Mesendoderm (in vitro differentiated cells): ENCODE measurements around the gene NTRK2.

Experiments used
- DNase-seq: peaks from one replicate; pipeline ENCODE4 v3.0.0; 2013
- H2AK5ac ChIP-seq: 2 replicates; pipeline ENCODE4 v1.6.1; 2013; ENCODE audit warnings: low read length, inconsistent platforms
- H2BK120ac ChIP-seq: 2 replicates; pipeline ENCODE4 v1.6.1; 2013; ENCODE audit warnings: low read depth, mild to moderate bottlenecking, low read length, moderate library complexity, mixed read lengths
- H2BK15ac ChIP-seq: replicated peaks from 2 replicates; pipeline ENCODE4 v1.6.1; 2013; ENCODE audit warnings: low read depth, mild to moderate bottlenecking, moderate library complexity
- H2BK5ac ChIP-seq: 2 replicates; pipeline ENCODE4 v1.6.1; 2013; ENCODE audit warnings: low read length, inconsistent platforms
- H3K18ac ChIP-seq: 2 replicates; pipeline ENCODE4 v1.6.1; 2013; ENCODE audit warnings: mild to moderate bottlenecking, low read length, mixed read lengths
- H3K23ac ChIP-seq: one replicate; pipeline ENCODE4 v1.6.1; 2013; ENCODE audit warnings: low read length
- H3K27ac ChIP-seq: 2 replicates; pipeline ENCODE4 v1.5.1; 2013; ENCODE audit warnings: low read depth, mild to moderate bottlenecking, inconsistent platforms, low read length, moderate library complexity
- H3K27me3 ChIP-seq: 2 replicates; pipeline ENCODE4 v1.6.1; 2013; ENCODE audit warnings: low read length, control low read depth, mild to moderate bottlenecking, inconsistent platforms; ENCODE audit not compliant: insufficient read depth, poor library complexity
- H3K36me3 ChIP-seq: 2 replicates; pipeline ENCODE4 v1.6.1; 2013; ENCODE audit warnings: low read length, inconsistent platforms; ENCODE audit not compliant: control insufficient read depth, insufficient read depth
- H3K4ac ChIP-seq: one replicate; pipeline ENCODE4 v1.6.1; 2013; ENCODE audit warnings: low read depth, mild to moderate bottlenecking, low read length, moderate library complexity
- H3K4me1 ChIP-seq: 2 replicates; pipeline ENCODE4 v1.6.1; 2013; ENCODE audit warnings: low read depth, low read length, inconsistent platforms; ENCODE audit not compliant: control insufficient read depth
- H3K4me2 ChIP-seq: 2 replicates; pipeline ENCODE4 v1.6.1; 2013; ENCODE audit warnings: low read length
- H3K4me3 ChIP-seq: 2 replicates; pipeline ENCODE4 v1.5.1; 2013; ENCODE audit warnings: mild to moderate bottlenecking, low read length
- H3K56ac ChIP-seq: one replicate; pipeline ENCODE4 v1.6.1; 2013; ENCODE audit warnings: low read length
- H3K79me1 ChIP-seq: 2 replicates; pipeline ENCODE4 v1.6.1; 2013; ENCODE audit warnings: low read length, inconsistent platforms
- H3K79me2 ChIP-seq: 2 replicates; pipeline ENCODE4 v1.6.1; 2013; ENCODE audit warnings: mild to moderate bottlenecking, low read length; ENCODE audit not compliant: control insufficient read depth, insufficient read depth
- H3K9ac ChIP-seq: 2 replicates; pipeline ENCODE4 v1.6.1; 2013; ENCODE audit warnings: low read length, inconsistent platforms
- H4K5ac ChIP-seq: one replicate; pipeline ENCODE4 v1.6.1; 2013; ENCODE audit warnings: low read length
- H4K8ac ChIP-seq: one replicate; pipeline ENCODE4 v1.6.1; 2013; ENCODE audit warnings: low read depth, mild to moderate bottlenecking, control low read depth, low read length, moderate library complexity
- WGBS: extraction: QIAGEN DNeasy Blood & Tissue Kit; methylation state at CpG from one replicate; pipeline ENCODE4 v1.1.7; 2013; ENCODE audit warnings: low lambda C conversion rate, missing lambda C conversion rate; ENCODE audit not compliant: insufficient coverage; ENCODE audit errors: extremely low coverage; 5-methylcytosine and 5-hydroxymethylcytosine counted together

The NTRK2 gene

DNA sequence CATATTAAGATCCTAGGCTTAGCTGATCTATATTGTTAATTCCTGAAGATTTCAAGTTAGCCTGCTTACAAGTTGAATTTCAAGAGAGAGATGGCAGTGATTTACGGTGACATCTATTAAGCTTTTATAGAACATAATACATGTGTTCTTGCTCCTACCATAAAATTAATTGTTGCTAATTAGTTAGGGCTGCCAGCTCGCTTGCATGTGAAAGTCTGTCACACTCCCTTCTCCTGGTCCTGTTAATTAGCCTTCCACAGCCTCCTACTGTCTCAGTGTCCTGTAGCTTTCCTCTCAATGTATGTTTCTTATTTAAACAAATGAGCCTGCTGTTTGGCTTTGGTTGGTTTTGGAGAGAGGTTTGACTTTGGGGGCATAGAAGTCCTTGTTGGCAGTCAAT, 247.2 kb downstream of the NTRK2 start:
- no peak overlapping the region for H2BK120ac ChIP-seq

GRCh38 chr9:84917366-84918070, 248.0 kb downstream of the NTRK2 start:
- Histone ChIP-seq H3K4ac (no peak overlapping the region), H2BK120ac (no peak overlapping the region), H3K4me1 (no peaks in the 10 kb centered on the region), H4K8ac (no peak overlapping the region), H2BK15ac (no peak overlapping the region), H2BK5ac (no peak overlapping the region), H4K5ac (no peak overlapping the region), H3K4me3 (no peak overlapping the region), H3K9ac (no peak overlapping the region), H3K4me2 (no peak overlapping the region), H3K56ac (no peak overlapping the region), H3K27me3 (no peaks in the 10 kb centered on the region), H3K27ac (no peak overlapping the region), H3K36me3 (no peaks in the 10 kb centered on the region), H3K18ac (no peak overlapping the region), H3K79me1 (no peaks in the 10 kb centered on the region), H3K79me2 (no peaks in the 10 kb centered on the region), H2AK5ac (no peak overlapping the region), H3K23ac (no peak overlapping the region)
- peak; percentile 18 for DNase-seq
- WGBS = no CpG with 5 or more reads among the region's 7 CpGs

More for the DNA sequence above, 247.2 kb downstream of the NTRK2 start:
- H3K79me2 ChIP-seq = no peaks in the 10 kb centered on the region
- H3K18ac ChIP-seq = no peak overlapping the region
- no peaks in the 10 kb centered on the region for H3K79me1 ChIP-seq
- DNase-seq = no peak
- H2AK5ac ChIP-seq = no peak overlapping the region
- H3K56ac ChIP-seq = no peak overlapping the region
- H3K4me3 ChIP-seq = no peak overlapping the region
- H3K27ac ChIP-seq = no peak overlapping the region
- no peak overlapping the region for H2BK15ac ChIP-seq
- no CpG with 5 or more reads among the region's 2 CpGs for WGBS
- no peak overlapping the region for H3K9ac ChIP-seq
- H3K4ac ChIP-seq = no peak overlapping the region
- H2BK5ac ChIP-seq = no peak overlapping the region
- H4K5ac ChIP-seq = no peak overlapping the region
- no peaks in the 10 kb centered on the region for H3K36me3 ChIP-seq
- no peak overlapping the region for H3K4me2 ChIP-seq
- no peak overlapping the region for H3K23ac ChIP-seq
- H3K4me1 ChIP-seq = no peaks in the 10 kb centered on the region
- H3K27me3 ChIP-seq = no peaks in the 10 kb centered on the region
- H4K8ac ChIP-seq = no peak overlapping the region

GRCh38 chr9:84919440-84919839, 249.9 kb downstream of the NTRK2 start:
- Histone ChIP-seq H4K5ac (no peak overlapping the region), H3K79me2 (no peaks in the 10 kb centered on the region), H3K56ac (no peak overlapping the region), H3K4me1 (no peaks in the 10 kb centered on the region), H3K23ac (no peak overlapping the region), H2BK5ac (no peak overlapping the region), H3K4me2 (no peak overlapping the region), H2AK5ac (no peak overlapping the region), H2BK120ac (no peak overlapping the region), H3K27me3 (no peaks in the 10 kb centered on the region), H3K4ac (no peak overlapping the region), H3K4me3 (no peak overlapping the region), H2BK15ac (no peak overlapping the region), H4K8ac (no peak overlapping the region), H3K27ac (no peak overlapping the region), H3K36me3 (no peaks in the 10 kb centered on the region), H3K79me1 (no peaks in the 10 kb centered on the region), H3K18ac (no peak overlapping the region), H3K9ac (no peak overlapping the region)
- WGBS = no CpG with 5 or more reads among the region's 3 CpGs
- DNase-seq = no peak

- Histone ChIP-seq H3K79me1 (no peaks in the 10 kb centered on the region), H3K27me3 (no peaks in the 10 kb centered on the region), H3K4me1 (no peaks in the 10 kb centered on the region), H3K56ac (no peak overlapping the region), H2BK120ac (no peak overlapping the region), H3K23ac (no peak overlapping the region), H3K9ac (no peak overlapping the region), H3K36me3 (no peaks in the 10 kb centered on the region), H2AK5ac (no peak overlapping the region), H3K4me2 (no peak overlapping the region), H2BK15ac (no peak overlapping the region), H3K27ac (no peak overlapping the region), H3K4ac (no peak overlapping the region), H3K4me3 (no peak overlapping the region), H3K79me2 (no peaks in the 10 kb centered on the region), H3K18ac (no peak overlapping the region), H4K8ac (no peak overlapping the region), H4K5ac (no peak overlapping the region), H2BK5ac (no peak overlapping the region)
- no peak for DNase-seq
Observed at GRCh38 chr9:84921175-84921574, 251.6 kb downstream of the NTRK2 start.

DNA sequence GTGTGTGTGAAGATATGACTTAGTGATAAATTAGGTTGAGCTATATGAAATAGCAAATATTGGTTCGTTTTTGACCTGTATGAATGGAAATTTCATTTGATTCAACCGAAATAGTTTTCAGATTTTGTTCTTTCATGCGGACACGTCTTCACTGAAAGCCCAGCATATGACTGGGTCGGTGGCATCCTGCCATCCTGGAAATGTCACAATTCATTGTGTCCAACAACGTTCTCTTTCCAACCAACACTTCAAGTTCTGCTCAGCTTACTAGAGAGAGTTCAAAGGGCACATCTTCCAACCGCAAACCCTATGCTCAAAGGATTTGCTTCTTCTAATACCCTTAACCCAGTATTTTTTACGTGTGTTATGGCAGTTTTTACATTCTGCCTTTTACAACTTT, 252.5 kb downstream of the NTRK2 start:
- Histone ChIP-seq H3K79me1 (no peaks in the 10 kb centered on the region), H2BK15ac (no peak overlapping the region), H3K4ac (no peak overlapping the region), H2BK5ac (no peak overlapping the region), H3K4me3 (no peak overlapping the region), H3K56ac (no peak overlapping the region), H3K79me2 (no peaks in the 10 kb centered on the region), H3K9ac (no peak overlapping the region), H3K27me3 (no peaks in the 10 kb centered on the region), H3K23ac (no peak overlapping the region), H2BK120ac (no peak overlapping the region), H4K8ac (no peak overlapping the region), H3K36me3 (no peaks in the 10 kb centered on the region), H3K18ac (no peak overlapping the region), H3K4me1 (no peaks in the 10 kb centered on the region), H3K4me2 (no peak overlapping the region), H4K5ac (no peak overlapping the region), H2AK5ac (no peak overlapping the region), H3K27ac (no peak overlapping the region)
- no peak for DNase-seq
- no CpG with 5 or more reads among the region's 8 CpGs for WGBS

DNA sequence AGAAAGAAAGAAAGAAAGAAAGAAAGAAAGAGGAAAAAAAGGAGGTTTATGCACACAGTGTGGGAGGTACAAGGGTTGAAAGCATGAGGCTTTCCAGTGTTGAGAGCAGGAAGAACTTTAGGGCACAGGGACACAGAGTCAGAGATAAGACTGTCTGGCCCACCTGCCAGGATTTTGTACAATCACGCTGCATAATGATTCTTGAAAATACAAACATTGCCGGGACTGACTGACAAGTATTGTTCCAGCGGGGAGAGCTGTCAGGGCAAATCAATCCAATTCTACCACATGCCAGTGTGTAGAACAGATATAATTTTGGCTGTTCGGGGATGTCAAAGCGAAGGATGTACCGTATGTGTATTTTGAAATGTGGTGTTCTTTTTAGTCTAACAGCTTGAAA, 254.7 kb downstream of the NTRK2 start:
- H3K27ac ChIP-seq = no peak overlapping the region
- no peaks in the 10 kb centered on the region for H3K27me3 ChIP-seq
- WGBS = no CpG with 5 or more reads among the region's 6 CpGs

More for the DNA sequence above, 254.7 kb downstream of the NTRK2 start:
- Histone ChIP-seq H3K9ac (no peak overlapping the region), H3K23ac (no peak overlapping the region), H4K5ac (no peak overlapping the region), H3K79me2 (no peaks in the 10 kb centered on the region), H3K4me2 (no peak overlapping the region), H2BK5ac (no peak overlapping the region), H2AK5ac (no peak overlapping the region), H3K79me1 (no peaks in the 10 kb centered on the region), H3K4ac (no peak overlapping the region), H3K4me3 (no peak overlapping the region), H4K8ac (no peak overlapping the region), H3K4me1 (no peaks in the 10 kb centered on the region), H3K56ac (no peak overlapping the region), H3K18ac (no peak overlapping the region), H2BK15ac (no peak overlapping the region), H3K36me3 (no peaks in the 10 kb centered on the region), H2BK120ac (no peak overlapping the region)
- no peak for DNase-seq
